NCI-H1105 (cell line): Measurements from ENCODE around the gene PARPBP.
"Not testable (repeated sequence)": the region's sequence is repeated elsewhere in the genome, so short reads cannot be mapped to it uniquely, and the experiment has no call there.

Experiments used
- DNase-seq: peaks from one replicate; lab custom pipeline; 2025; lab: John Stamatoyannopoulos, UW

The PARPBP gene

GRCh38 chr12:102119674-102120563 is at the start of gene PARPBP, which contains the start of gene NUP37:
Gene PARPBP, plus strand, starts transcription at chr12:102120183. Its CDS starts 3,706 bp downstream, at chr12:102123889.
Gene NUP37, minus strand, starts transcription at chr12:102120114. Its CDS starts 1,596 bp downstream, at chr12:102118518.
- peak; percentile 88 for DNase-seq

- DNase-seq = not testable (repeated sequence)
Observed at GRCh38 chr12:102072092-102072491, 47.9 kb upstream of the PARPBP start.

- no peak for DNase-seq
Observed at GRCh38 chr12:102080842-102081241, 39.1 kb upstream of the PARPBP start.

- not testable (repeated sequence) for DNase-seq
Observed at GRCh38 chr12:102089228-102089835, 30.7 kb upstream of the PARPBP start.

GRCh38 chr12:102093319-102093718 is 26.7 kb upstream of the PARPBP start:
- no peak for DNase-seq

GRCh38 chr12:102095677-102096263 is 24.2 kb upstream of the PARPBP start:
- DNase-seq = no peak

- DNase-seq = no peak
Observed at GRCh38 chr12:102096855-102097254, 23.1 kb upstream of the PARPBP start.

GRCh38 chr12:102106905-102107304 is 13.1 kb upstream of the PARPBP start:
- DNase-seq = no peak

- no peak for DNase-seq
Observed at GRCh38 chr12:102107970-102108369, 12.0 kb upstream of the PARPBP start.

GRCh38 chr12:102110782-102111181 is 9.2 kb upstream of the PARPBP start:
- no peak for DNase-seq

GRCh38 chr12:102114212-102114611 is 5.8 kb upstream of the PARPBP start:
- DNase-seq = no peak

- no peak for DNase-seq
Observed at GRCh38 chr12:102116392-102116791, 3.6 kb upstream of the PARPBP start.

- no peak for DNase-seq
Observed at GRCh38 chr12:102118874-102119273, 1.1 kb upstream of the PARPBP start.

GRCh38 chr12:102120564-102120873 is 536 bp downstream of the PARPBP start:
- no peak for DNase-seq

- DNase-seq = no peak
Observed at GRCh38 chr12:102120886-102121285, 903 bp downstream of the PARPBP start.

GRCh38 chr12:102121328-102121727 is 1.3 kb downstream of the PARPBP start:
- DNase-seq = not testable (repeated sequence)

- not testable (repeated sequence) for DNase-seq
Observed at GRCh38 chr12:102130720-102131119, 10.7 kb downstream of the PARPBP start.

GRCh38 chr12:102131442-102131841 is 11.5 kb downstream of the PARPBP start:
- DNase-seq = not testable (repeated sequence)

- not testable (repeated sequence) for DNase-seq
Observed at GRCh38 chr12:102137619-102138018, 17.6 kb downstream of the PARPBP start.

GRCh38 chr12:102142866-102143373 is 22.9 kb downstream of the PARPBP start:
- not testable (repeated sequence) for DNase-seq

GRCh38 chr12:102144221-102144620 is 24.2 kb downstream of the PARPBP start:
- DNase-seq = no peak

GRCh38 chr12:102147062-102147587 is 27.1 kb downstream of the PARPBP start:
- not testable (repeated sequence) for DNase-seq
